Peyer's patch (tissue), 4 donors: ENCODE results near the gene ALS2CL. TPM values are rescaled to one million over a fixed set of nuclear protein-coding genes. Genes with fewer than 3 reads are reported as not detected.

Source experiments
- DNase-seq, 3 donors: peaks; one replicate each; pipeline ENCODE4 v3.0.0-alpha.2; 2017 to 2019
- H3K27ac ChIP-seq, 4 donors: fragments of 200-600 bp; sonication (generic); one replicate each; pipeline ENCODE4 v1.5.1; 2016 to 2019
- H3K27me3 ChIP-seq, 2 donors: fragments of 200-600 bp; sonication (generic); one replicate each; pipeline ENCODE4 v1.5.1; 2019
- H3K36me3 ChIP-seq, 3 donors: fragments of 200-600 bp; sonication (generic); one replicate each; pipeline ENCODE4 v1.5.1; 2016 to 2019
- H3K4me1 ChIP-seq, 4 donors: fragments of 200-600 bp; sonication (generic); one replicate each; pipeline ENCODE4 v1.5.1; 2016 to 2019
- H3K4me3 ChIP-seq, 4 donors: fragments of 200-600 bp; sonication (generic); 1 replicate in 3 of 4; 2 replicates in 1 of 4; pipeline ENCODE4 v1.5.1; 2016 to 2019; ENCODE audit warnings: mild to moderate bottlenecking in 1 of 4
- H3K9me3 ChIP-seq, 4 donors: fragments of 200-600 bp; sonication (generic); one replicate each; pipeline ENCODE4 v1.5.1; 2016 to 2019; ENCODE audit warnings: mild to moderate bottlenecking in 1 of 4
- CTCF ChIP-seq, 6 experiments: fragments of 450-650 bp in 4 of 6; fragments of 200-600 bp in 2 of 6; sonication (generic) in 1 of 6; IDR thresholded peaks; one replicate each; pipeline ENCODE4 v1.5.1; 2017 to 2019; ENCODE audit warnings: antibody characterized with exemption in 6 of 6, mild to moderate bottlenecking in 3 of 6, moderate library complexity in 1 of 6
- POLR2A ChIP-seq, 2 donors: fragments of 450-650 bp; IDR thresholded peaks; one replicate each; pipeline ENCODE4 v1.5.1; 2017; ENCODE audit warnings: antibody characterized with exemption in 2 of 2, mild to moderate bottlenecking in 2 of 2, moderate library complexity in 2 of 2
- total RNA-seq, 4 donors: library from RNA; depleted of rRNA; stranded (reverse); fragments of >200 nt; gene quantifications; one replicate each; pipeline ENCODE4 v1.1.0, GENCODE V29; 2016

ALS2CL gene
- total RNA-seq, 4 donors from 2014 or later: 64.3 to 113 (median 82.7) TPM

GRCh38 chr3:46629551-46630517 is 63.6 kb downstream of the ALS2CL start:
- DNase-seq: peak; percentile 67 to 90 (median 87)
- no peaks in the 10 kb centered on the region for H3K9me3 ChIP-seq
- no peaks in the 10 kb centered on the region for H3K36me3 ChIP-seq
- peak overlapping the region; percentile 25 to 61 (median 42) for H3K27ac ChIP-seq
- H3K4me1 ChIP-seq: peaks cover 0 to 11% (median 3%) of the 10 kb centered on the region in 4 donors
- TF ChIP-seq POLR2A (IDR thresholded peaks at IDR 0.05) (no peak), CTCF (IDR thresholded peaks at IDR 0.05) (peak; percentile 77 to 99 (median 98))
- H3K4me3 ChIP-seq: peak overlapping the region in 3 of 4 donors; percentile 28 to 37 (median 37)
- H3K27me3 ChIP-seq: no peaks in the 10 kb centered on the region

DNA sequence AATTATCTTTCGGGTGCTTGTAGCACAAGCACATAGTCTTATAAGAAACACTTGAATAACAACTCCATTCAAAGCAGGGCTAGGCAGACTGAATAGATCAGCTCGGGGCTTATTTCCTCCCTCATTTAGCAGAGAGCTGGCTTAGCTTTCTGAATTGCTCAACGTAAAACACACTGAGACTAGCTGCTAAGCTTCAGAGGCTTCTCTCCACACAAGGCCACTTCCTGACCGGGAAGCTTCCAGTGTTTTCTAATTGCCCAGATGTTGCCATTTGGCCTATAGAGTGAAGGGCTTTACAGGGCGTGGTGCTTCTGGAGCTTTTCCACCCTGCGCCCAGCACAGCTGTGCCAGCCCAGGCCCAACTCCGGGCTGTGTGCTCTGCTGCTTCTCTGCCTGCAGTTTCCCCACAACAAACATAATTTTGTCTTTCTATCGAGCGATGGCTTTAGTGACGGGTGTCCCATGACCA is 64.5 kb downstream of the ALS2CL start:
- DNase-seq: no peak
- no peak overlapping the region for H3K4me3 ChIP-seq
- H3K27ac ChIP-seq: peak overlapping the region in 3 of 4 donors; percentile 25 to 61 (median 53)

DNA sequence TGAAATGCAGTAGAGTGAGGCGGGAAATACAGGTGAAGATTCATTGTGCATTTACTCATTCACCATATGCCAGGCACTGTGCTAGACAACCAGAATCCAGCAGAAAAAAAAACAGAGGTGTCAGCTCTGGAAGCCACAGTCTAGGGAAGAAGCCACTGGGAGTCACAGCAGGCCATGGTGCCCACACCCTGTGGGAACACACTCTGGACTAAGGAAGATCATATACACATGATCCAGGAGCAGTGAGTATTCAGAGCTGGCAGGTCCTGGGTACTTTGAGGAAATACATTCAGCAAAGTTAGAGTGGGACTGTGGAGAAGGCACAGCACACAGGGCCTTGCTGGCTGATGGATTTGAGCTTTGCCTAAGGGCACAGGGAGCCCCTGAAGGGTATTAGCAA is 66.4 kb downstream of the ALS2CL start:
- Histone ChIP-seq H3K4me3 (no peak overlapping the region), H3K27me3 (no peaks in the 10 kb centered on the region), H3K27ac (no peak overlapping the region), H3K4me1 (peaks cover 0 to 11% (median 3%) of the 10 kb centered on the region in 4 donors), H3K36me3 (no peaks in the 10 kb centered on the region), H3K9me3 (no peaks in the 10 kb centered on the region)
- no peak for DNase-seq
- no peak for TF ChIP-seq POLR2A (IDR thresholded peaks at IDR 0.05)

More for the DNA sequence above, 64.5 kb downstream of the ALS2CL start:
- TF ChIP-seq POLR2A (IDR thresholded peaks at IDR 0.05) (no peak), CTCF (IDR thresholded peaks at IDR 0.05) (no peak)
- H3K36me3 ChIP-seq: no peaks in the 10 kb centered on the region
- H3K27me3 ChIP-seq: no peaks in the 10 kb centered on the region
- H3K9me3 ChIP-seq: no peaks in the 10 kb centered on the region
- H3K4me1 ChIP-seq: peaks cover 0 to 11% (median 3%) of the 10 kb centered on the region in 4 donors

GRCh38 chr3:46626039-46626438 is 67.4 kb downstream of the ALS2CL start:
- Histone ChIP-seq H3K4me3 (no peak overlapping the region), H3K4me1 (peaks cover 0 to 11% (median 3%) of the 10 kb centered on the region in 4 donors), H3K9me3 (no peaks in the 10 kb centered on the region), H3K36me3 (no peaks in the 10 kb centered on the region), H3K27me3 (no peaks in the 10 kb centered on the region), H3K27ac (no peak overlapping the region)
- TF ChIP-seq POLR2A (IDR thresholded peaks at IDR 0.05): no peak
- DNase-seq: no peak

DNA sequence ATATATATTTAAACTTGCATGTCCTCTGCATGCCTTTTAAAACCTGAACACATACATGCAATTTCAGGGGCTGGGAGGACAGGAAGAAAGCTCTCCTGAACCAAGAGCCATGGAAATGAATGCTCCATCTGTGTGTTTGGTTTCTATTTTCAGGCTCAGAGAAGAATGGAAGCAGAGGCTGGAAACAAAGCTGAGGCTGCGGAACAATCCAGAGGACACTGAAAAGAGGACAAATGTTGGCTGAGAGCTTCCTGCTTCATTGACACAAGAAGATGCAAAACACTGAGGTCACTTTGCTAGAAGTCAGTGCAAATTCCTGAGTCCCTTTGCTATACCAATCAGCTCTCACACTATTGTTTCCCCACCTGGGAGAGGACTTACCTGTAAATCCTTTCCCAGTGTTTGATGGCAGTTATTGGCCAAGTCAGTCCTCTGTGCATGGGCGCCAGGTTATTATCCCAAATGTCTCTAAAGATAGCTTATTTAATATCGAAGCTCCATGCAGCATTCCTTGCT is 68.4 kb downstream of the ALS2CL start:
- no peak overlapping the region for H3K4me3 ChIP-seq
- no peak for DNase-seq
- H3K36me3 ChIP-seq: no peaks in the 10 kb centered on the region
- peaks cover 0 to 11% (median 1%) of the 10 kb centered on the region in 4 donors for H3K4me1 ChIP-seq
- TF ChIP-seq CTCF (IDR thresholded peaks at IDR 0.05) (no peak), POLR2A (IDR thresholded peaks at IDR 0.05) (no peak)
- H3K9me3 ChIP-seq: no peaks in the 10 kb centered on the region
- H3K27ac ChIP-seq: no peak overlapping the region
- H3K27me3 ChIP-seq: no peaks in the 10 kb centered on the region

DNA sequence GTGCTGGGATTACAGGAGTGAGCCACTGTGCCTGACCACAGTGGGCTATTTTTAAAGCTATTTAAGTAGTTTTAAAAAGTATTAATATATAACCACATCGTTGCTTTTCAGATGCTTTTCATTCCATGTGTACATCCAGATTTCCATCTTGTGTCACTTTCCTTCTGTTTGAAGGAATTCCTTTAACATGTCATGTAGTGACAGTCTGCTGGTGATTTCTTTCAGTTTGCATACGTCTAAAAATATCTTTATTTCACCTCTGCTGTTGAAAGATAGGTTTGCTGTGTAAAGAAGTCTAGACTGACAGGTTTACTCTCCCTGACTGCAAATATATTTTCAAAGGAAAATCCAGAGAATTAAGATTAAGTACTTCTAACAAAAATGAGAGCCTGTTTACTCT is 68.9 kb downstream of the ALS2CL start:
- H3K27me3 ChIP-seq: no peaks in the 10 kb centered on the region
- no peak overlapping the region for H3K4me3 ChIP-seq
- H3K27ac ChIP-seq: no peak overlapping the region
- DNase-seq: no peak
- H3K4me1 ChIP-seq: peaks cover 0 to 11% (median 0%) of the 10 kb centered on the region in 4 donors
- TF ChIP-seq POLR2A (IDR thresholded peaks at IDR 0.05): no peak
- TF ChIP-seq CTCF (IDR thresholded peaks at IDR 0.05): no peak
- H3K9me3 ChIP-seq: no peaks in the 10 kb centered on the region
- no peaks in the 10 kb centered on the region for H3K36me3 ChIP-seq
